GM18517 (cell line): Measurements from ENCODE around the gene C2CD2.

Experiments
- ATAC-seq: cut with Tn5 transposase; IDR thresholded peaks from one replicate; pipeline ENCODE4 v1.9.1; 2021; ENCODE audit warnings: mild to moderate bottlenecking, moderate library complexity; ENCODE audit not compliant: unreplicated experiment

C2CD2 gene

GRCh38 chr21:41914965-41915364 is 38.9 kb downstream of the C2CD2 start:
- no peak for ATAC-seq

- no peak for ATAC-seq
These were observed 39.5 kb downstream of the C2CD2 start for GRCh38 chr21:41914358-41914757.

- ATAC-seq, result no peak
These were observed 40.6 kb downstream of the C2CD2 start for GRCh38 chr21:41913230-41913629.

- no peak for ATAC-seq
These were observed 45.0 kb downstream of the C2CD2 start for GRCh38 chr21:41908829-41909228.

GRCh38 chr21:41907496-41908258 is 46.1 kb downstream of the C2CD2 start:
- ATAC-seq, result no peak

- no peak for ATAC-seq
These were observed 47.0 kb downstream of the C2CD2 start for GRCh38 chr21:41906770-41907169.

GRCh38 chr21:41903559-41904351 is 50.1 kb downstream of the C2CD2 start:
- ATAC-seq, result no peak

GRCh38 chr21:41902946-41903345 is 50.9 kb downstream of the C2CD2 start:
- no peak for ATAC-seq

- no peak for ATAC-seq
These were observed 52.0 kb downstream of the C2CD2 start for GRCh38 chr21:41901782-41902181.

GRCh38 chr21:41901099-41901498 is 52.7 kb downstream of the C2CD2 start:
- no peak for ATAC-seq

GRCh38 chr21:41900401-41900800 is 53.4 kb downstream of the C2CD2 start:
- no peak for ATAC-seq

- no peak for ATAC-seq
These were observed 54.2 kb downstream of the C2CD2 start for GRCh38 chr21:41899426-41900202.

- ATAC-seq, result no peak
These were observed 54.8 kb downstream of the C2CD2 start for GRCh38 chr21:41898998-41899397.

GRCh38 chr21:41897700-41898099 is 56.1 kb downstream of the C2CD2 start:
- no peak for ATAC-seq

- no peak for ATAC-seq
These were observed 56.7 kb downstream of the C2CD2 start for GRCh38 chr21:41897047-41897669.

GRCh38 chr21:41895643-41896493 is 58.0 kb downstream of the C2CD2 start:
- ATAC-seq, result no peak

- no peak for ATAC-seq
These were observed 58.8 kb downstream of the C2CD2 start for GRCh38 chr21:41894922-41895557.

- no peak for ATAC-seq
These were observed 59.3 kb downstream of the C2CD2 start for GRCh38 chr21:41894511-41894910.

- ATAC-seq, result no peak
These were observed 61.1 kb downstream of the C2CD2 start for GRCh38 chr21:41892726-41893125.

GRCh38 chr21:41891132-41891531 is 62.7 kb downstream of the C2CD2 start:
- ATAC-seq, result no peak
